ENCODE results near the gene MRPL36. TPM values are rescaled to one million over a fixed set of nuclear protein-coding genes. Genes with fewer than 3 reads are reported as not detected.

Gene MRPL36
- total RNA-seq, 1 donor from 2014 or later, result 21.4 TPM

DNA sequence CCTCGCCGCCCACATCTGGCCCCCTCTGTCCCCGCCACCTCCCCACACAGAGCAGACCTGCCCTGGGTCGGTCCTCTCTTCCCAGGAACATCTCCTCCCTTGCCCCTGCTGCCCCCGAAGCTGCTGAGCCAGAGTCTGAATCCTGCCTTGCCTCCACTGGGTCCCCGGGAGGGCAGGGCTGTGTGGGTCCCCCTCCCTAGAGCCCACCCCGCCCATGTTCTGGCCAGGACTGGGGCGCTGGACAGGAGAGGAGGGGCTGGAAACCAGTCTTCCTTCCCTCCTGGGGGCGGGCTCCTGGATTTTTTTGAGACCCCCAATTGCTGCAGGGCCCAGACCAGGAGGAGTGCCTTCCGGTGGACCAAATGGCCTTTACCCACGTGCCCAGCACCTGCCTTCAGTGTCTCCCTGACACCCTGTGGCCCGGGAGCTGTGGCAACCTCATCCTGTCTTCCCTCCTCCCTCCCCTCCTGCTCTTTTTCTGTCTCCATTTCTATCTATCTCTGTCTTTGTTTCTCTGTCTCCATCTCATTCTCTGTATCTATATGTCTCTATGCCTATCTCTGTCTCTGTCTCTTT, 12.1 kb downstream of the MRPL36 start:
- Histone ChIP-seq H3K4me1 (no peaks in the 10 kb centered on the region), H3K36me3 (no peaks in the 10 kb centered on the region), H3K4me3 (no peak overlapping the region), H3K9me3 (no peaks in the 10 kb centered on the region), H3K27ac (no peak overlapping the region), H3K27me3 (no peaks in the 10 kb centered on the region)
- intact Hi-C loops (cut with DNase I), result no loop called here
- TF ChIP-seq, protein P1, sequence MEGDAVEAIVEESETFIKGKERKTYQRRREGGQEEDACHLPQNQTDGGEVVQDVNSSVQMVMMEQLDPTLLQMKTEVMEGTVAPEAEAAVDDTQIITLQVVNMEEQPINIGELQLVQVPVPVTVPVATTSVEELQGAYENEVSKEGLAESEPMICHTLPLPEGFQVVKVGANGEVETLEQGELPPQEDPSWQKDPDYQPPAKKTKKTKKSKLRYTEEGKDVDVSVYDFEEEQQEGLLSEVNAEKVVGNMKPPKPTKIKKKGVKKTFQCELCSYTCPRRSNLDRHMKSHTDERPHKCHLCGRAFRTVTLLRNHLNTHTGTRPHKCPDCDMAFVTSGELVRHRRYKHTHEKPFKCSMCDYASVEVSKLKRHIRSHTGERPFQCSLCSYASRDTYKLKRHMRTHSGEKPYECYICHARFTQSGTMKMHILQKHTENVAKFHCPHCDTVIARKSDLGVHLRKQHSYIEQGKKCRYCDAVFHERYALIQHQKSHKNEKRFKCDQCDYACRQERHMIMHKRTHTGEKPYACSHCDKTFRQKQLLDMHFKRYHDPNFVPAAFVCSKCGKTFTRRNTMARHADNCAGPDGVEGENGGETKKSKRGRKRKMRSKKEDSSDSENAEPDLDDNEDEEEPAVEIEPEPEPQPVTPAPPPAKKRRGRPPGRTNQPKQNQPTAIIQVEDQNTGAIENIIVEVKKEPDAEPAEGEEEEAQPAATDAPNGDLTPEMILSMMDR (IDR thresholded peaks at IDR 0.05), result no peak
- no peak for DNase-seq (ENCODE audit: low spot score in 2 of 2)

DNA sequence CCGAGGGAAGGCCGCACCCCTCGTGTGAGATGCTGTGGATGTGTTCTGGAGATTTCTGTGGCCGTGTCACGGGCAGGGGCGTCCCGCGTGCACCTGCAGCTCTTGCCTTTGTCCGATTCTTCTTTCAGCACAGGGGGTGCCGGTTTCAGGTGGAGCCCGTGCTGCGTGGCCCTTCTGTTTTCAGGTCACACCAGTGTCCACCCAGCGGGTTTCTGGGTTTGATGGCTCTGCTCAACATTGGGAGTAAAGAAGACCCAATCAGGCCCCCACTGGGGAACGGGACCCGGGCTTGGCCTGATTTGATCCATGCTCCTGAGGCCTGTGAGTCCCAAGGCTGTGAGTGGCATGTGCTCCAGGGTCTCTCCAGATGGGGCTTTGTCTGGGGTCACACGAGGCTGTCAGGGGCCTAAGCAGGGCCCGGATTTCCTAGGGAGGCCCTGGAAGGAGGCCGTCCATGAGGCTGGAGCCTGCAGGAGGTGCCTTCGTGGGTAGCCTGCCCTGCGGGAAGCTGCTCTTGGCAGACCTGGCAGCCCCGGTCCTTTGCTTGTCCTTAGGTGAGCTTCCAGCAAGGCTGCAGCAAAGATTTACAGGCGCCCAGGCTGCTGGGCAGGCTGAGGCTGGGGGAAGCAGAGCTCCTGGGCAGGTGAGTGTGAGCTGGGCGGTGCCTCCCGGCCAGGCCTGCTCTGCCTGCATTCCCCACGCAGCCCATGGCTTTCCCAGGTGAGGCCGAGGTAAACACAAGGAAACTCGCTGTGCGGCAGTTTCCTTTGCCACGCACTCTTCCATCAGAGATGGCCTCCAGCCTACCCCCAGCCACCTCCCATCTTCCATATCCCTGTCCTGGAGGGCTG, 12.8 kb downstream of the MRPL36 start:
- Histone ChIP-seq H3K4me1 (no peaks in the 10 kb centered on the region), H3K27me3 (no peaks in the 10 kb centered on the region), H3K9me3 (no peaks in the 10 kb centered on the region), H3K4me3 (no peak overlapping the region), H3K36me3 (no peaks in the 10 kb centered on the region), H3K27ac (no peak overlapping the region)
- DNase-seq (ENCODE audit: low spot score in 2 of 2), result no peak
- intact Hi-C loops (cut with DNase I), result no loop called here
- TF ChIP-seq, protein P1 (IDR thresholded peaks at IDR 0.05), result no peak

DNA sequence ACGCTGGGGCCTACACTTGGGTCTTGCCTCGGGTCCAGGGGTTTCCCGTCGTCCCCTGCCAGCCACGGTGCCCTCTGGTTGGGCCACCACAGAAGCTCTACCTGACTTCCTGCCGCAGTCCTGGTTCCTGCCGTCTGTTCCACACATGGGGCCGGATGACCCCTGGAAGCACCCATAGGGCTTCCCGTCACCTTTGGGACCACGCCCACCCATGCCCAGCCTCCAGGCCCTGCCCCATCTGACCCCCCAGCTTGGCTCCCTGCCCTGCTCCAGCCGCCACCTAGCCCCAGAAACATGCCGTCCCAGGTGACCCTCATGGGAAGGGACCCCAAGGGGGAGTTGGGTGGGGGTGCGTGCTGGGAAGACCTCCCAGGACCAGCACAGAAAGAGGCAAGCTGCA, 13.7 kb downstream of the MRPL36 start:
- H3K27ac ChIP-seq, result no peak overlapping the region
- H3K36me3 ChIP-seq, result no peaks in the 10 kb centered on the region
- no peak for DNase-seq (ENCODE audit: low spot score in 2 of 2)
- TF ChIP-seq, protein P1 (IDR thresholded peaks at IDR 0.05), result no peak
- intact Hi-C loops (cut with DNase I), result no loop called here
- no peaks in the 10 kb centered on the region for H3K4me1 ChIP-seq
- H3K4me3 ChIP-seq, result no peak overlapping the region
- H3K27me3 ChIP-seq, result no peaks in the 10 kb centered on the region
- no peaks in the 10 kb centered on the region for H3K9me3 ChIP-seq

DNA sequence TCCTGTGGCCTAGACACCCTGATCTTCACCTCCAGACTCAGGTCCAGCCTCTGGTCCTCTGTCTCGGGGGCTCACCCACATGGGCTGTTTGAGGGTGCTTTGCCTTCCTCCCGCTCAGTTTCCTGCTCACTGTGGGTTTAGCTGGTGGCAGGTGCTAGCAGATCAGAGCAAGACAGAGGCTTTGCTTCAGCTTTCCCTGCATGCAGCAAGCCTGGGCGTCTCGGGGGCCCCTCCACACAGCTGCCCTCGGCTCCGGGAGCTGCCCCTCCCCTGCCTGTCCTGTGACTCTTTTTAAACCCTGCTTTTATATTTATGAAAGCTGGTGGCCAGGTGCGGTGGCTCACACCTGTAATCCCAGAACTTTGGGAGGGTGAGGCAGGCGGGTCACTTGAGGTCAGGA, 14.6 kb downstream of the MRPL36 start:
- intact Hi-C loops (cut with DNase I), result no loop called here
- DNase-seq (ENCODE audit: low spot score in 2 of 2), result no peak
- Histone ChIP-seq H3K4me3 (no peak overlapping the region), H3K27me3 (no peaks in the 10 kb centered on the region), H3K36me3 (no peaks in the 10 kb centered on the region), H3K9me3 (no peaks in the 10 kb centered on the region), H3K4me1 (no peaks in the 10 kb centered on the region), H3K27ac (no peak overlapping the region)
- TF ChIP-seq, protein P1 (IDR thresholded peaks at IDR 0.05), result no peak

DNA sequence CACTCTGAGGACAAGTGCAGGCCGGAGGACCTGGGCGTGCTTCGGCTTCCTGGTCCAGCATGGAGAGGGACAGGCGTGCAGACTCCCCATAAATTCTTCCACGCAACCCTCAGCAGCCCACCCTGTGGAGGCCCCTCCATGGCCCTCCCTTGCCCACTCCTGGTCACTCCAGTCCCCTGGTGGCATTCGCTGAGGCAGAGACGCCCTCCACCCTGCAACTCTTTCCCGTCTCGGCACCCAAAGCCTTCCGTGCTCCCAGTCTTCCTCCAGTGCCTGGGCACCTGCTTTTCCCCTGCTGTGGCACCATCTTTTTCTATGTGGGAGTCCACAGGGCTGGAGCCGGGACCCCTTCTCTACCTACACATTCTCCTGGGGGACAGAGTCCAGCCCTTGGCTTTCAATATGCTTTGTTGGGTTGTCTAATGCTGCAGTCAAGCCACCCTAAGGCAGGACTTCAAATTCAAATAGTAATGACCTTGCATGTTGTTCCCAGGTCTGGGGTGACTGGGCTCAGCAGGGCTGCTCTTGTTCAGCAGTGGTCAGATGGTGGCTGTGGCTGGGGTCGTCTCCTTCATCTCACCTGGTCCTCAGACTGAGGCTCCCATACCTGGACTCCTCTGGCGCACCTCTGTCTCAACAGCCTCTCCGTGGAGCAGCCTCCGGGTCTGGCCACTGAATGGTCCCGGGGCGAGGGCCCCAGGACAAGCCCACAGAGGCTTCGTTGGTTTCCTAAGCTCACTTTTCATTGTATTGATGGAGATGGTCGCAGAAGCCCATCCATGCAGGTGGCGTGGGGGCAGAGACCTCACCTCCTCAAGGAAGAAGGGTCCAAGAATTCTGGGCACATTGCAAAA, 15.2 kb downstream of the MRPL36 start:
- DNase-seq (ENCODE audit: low spot score in 2 of 2), result no peak
- Histone ChIP-seq H3K4me3 (no peak overlapping the region), H3K9me3 (no peaks in the 10 kb centered on the region), H3K4me1 (no peaks in the 10 kb centered on the region), H3K36me3 (no peaks in the 10 kb centered on the region), H3K27ac (no peak overlapping the region), H3K27me3 (no peaks in the 10 kb centered on the region)
- TF ChIP-seq, protein P1 (IDR thresholded peaks at IDR 0.05), result no peak
- intact Hi-C loops (cut with DNase I), result no loop called here

All from ascending aorta (tissue), 2 donors.